Thyroid gland (tissue), 4 donors: ENCODE results near the gene SHISA5. TPM values are rescaled to one million over a fixed set of nuclear protein-coding genes. Genes with fewer than 3 reads are reported as not detected.

Source experiments
- DNase-seq, 2 donors: peaks; one replicate each; pipeline ENCODE4 v3.0.0-alpha.2; 2019
- H3K27ac ChIP-seq, 3 donors: fragments of 200-600 bp; sonication (generic); 1 replicate in 2 of 3; 2 replicates in 1 of 3; pipeline ENCODE4 v1.5.1; 2016 to 2019; ENCODE audit warnings: mild to moderate bottlenecking in 1 of 3, moderate library complexity in 1 of 3
- H3K27me3 ChIP-seq: fragments of 200-600 bp; sonication (generic); one replicate; pipeline ENCODE4 v1.5.1; 2019
- H3K36me3 ChIP-seq, 2 donors: fragments of 200-600 bp; sonication (generic); one replicate each; pipeline ENCODE4 v1.5.1; 2016 to 2019
- H3K4me1 ChIP-seq, 2 donors: fragments of 200-600 bp; sonication (generic); one replicate each; pipeline ENCODE4 v1.5.1; 2017 to 2019
- H3K4me3 ChIP-seq, 3 donors: fragments of 200-600 bp; sonication (generic); replicated peaks in 1 of 3; 1 replicate in 2 of 3; 2 replicates in 1 of 3; pipeline ENCODE4 v1.5.1; 2016; ENCODE audit warnings: mild to moderate bottlenecking in 1 of 3
- H3K9me3 ChIP-seq: fragments of 200-600 bp; sonication (generic); one replicate; pipeline ENCODE4 v1.5.1; 2017
- CTCF ChIP-seq, 6 experiments: fragments of 200-600 bp in 3 of 6; fragments of 450-650 bp in 3 of 6; sonication (generic) in 3 of 6; IDR thresholded peaks; one replicate each; pipeline ENCODE4 v1.5.1; 2016 to 2019; ENCODE audit warnings: antibody characterized with exemption in 6 of 6, mild to moderate bottlenecking in 2 of 6, inconsistent platforms in 1 of 6, moderate library complexity in 1 of 6
- POLR2A ChIP-seq, 2 donors: fragments of 450-650 bp; IDR thresholded peaks; one replicate each; pipeline ENCODE4 v1.6.1; 2017; ENCODE audit warnings: antibody characterized with exemption in 2 of 2, mild to moderate bottlenecking in 2 of 2, moderate library complexity in 1 of 2
- WGBS, 2 donors: methylation state at CpG; one replicate each; pipeline ENCODE4 v1.1.5; 2017; 5-methylcytosine and 5-hydroxymethylcytosine counted together
- intact Hi-C: fragments of 100-400 bp; cut with DNase I; formaldehyde crosslinking; loops from one replicate; pipeline ENCODE4 v1.15.1; 2023
- total RNA-seq, 4 donors: library from RNA; depleted of rRNA; stranded (reverse); fragments of >200 nt; gene quantifications; one replicate each; pipeline ENCODE4 v1.2.3, GENCODE V29; 2016

Gene SHISA5
- total RNA-seq, 4 donors from 2014 or later, result 100.0 to 120 (median 109) TPM

- intact Hi-C loops, result no loop called here
- no peak for TF ChIP-seq CTCF (IDR thresholded peaks at IDR 0.05)
- TF ChIP-seq POLR2A (IDR thresholded peaks at IDR 0.05), result no peak
Observed at GRCh38 chr3:48524970-48525369, 21.0 kb upstream of the SHISA5 start.

DNA sequence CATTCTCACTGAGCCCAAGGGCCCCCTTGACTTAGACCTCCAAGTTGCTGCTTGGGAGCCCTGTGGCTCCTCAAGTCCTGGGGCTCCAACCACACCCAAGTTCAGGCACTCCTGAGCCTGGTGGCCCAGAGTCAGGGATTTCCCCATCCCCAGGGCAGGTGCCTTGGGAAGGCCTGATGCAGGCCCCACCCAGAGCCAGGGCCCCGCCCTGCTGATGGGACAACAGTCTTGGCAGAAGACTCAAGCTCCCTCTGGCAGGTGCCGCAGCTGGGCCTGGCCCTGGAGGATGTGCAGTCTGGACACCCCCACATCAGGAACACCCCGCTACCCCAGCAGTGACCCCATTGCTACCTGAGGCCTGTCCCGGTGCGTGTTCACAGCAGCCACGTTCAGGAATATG lies 17.7 kb upstream of the SHISA5 start:
- H3K4me3 ChIP-seq, result no peak overlapping the region

More at GRCh38 chr3:48524970-48525369, 21.0 kb upstream of the SHISA5 start:
- WGBS, 2 donors, result 87 to 91% methylated on average over 7 to 9 of the region's 9 CpGs
- Histone ChIP-seq H3K27me3 (no peaks in the 10 kb centered on the region), H3K36me3 (no peaks in the 10 kb centered on the region), H3K9me3 (no peaks in the 10 kb centered on the region), H3K4me3 (no peak overlapping the region), H3K27ac (no peak overlapping the region), H3K4me1 (no peaks in the 10 kb centered on the region)
- no peak for DNase-seq

GRCh38 chr3:48519277-48519643 lies 15.3 kb upstream of the SHISA5 start:
- Histone ChIP-seq H3K36me3 (no peaks in the 10 kb centered on the region), H3K4me3 (no peak overlapping the region), H3K9me3 (no peaks in the 10 kb centered on the region), H3K27ac (no peak overlapping the region), H3K27me3 (no peaks in the 10 kb centered on the region), H3K4me1 (peaks cover 0 to 8% of the 10 kb centered on the region in 2 donors)
- DNase-seq, result peak in 1 of 2 donors; percentile 32
- TF ChIP-seq CTCF (IDR thresholded peaks at IDR 0.05) (no peak), POLR2A (IDR thresholded peaks at IDR 0.05) (no peak)
- intact Hi-C loops, result no loop called here
- WGBS, 2 donors, result 50 to 74% methylated on average over 9 of the region's 9 CpGs

More for the DNA sequence above, 17.7 kb upstream of the SHISA5 start:
- intact Hi-C loops, result no loop called here
- 93 to 95% methylated on average over 5 to 6 of the region's 6 CpGs for WGBS, 2 donors
- H3K27ac ChIP-seq, result no peak overlapping the region
- H3K9me3 ChIP-seq, result no peaks in the 10 kb centered on the region
- TF ChIP-seq POLR2A (IDR thresholded peaks at IDR 0.05), result no peak
- no peak for TF ChIP-seq CTCF (IDR thresholded peaks at IDR 0.05)
- no peaks in the 10 kb centered on the region for H3K27me3 ChIP-seq
- no peaks in the 10 kb centered on the region for H3K36me3 ChIP-seq
- DNase-seq, result no peak
- peaks cover 0 to 8% of the 10 kb centered on the region in 2 donors for H3K4me1 ChIP-seq

DNA sequence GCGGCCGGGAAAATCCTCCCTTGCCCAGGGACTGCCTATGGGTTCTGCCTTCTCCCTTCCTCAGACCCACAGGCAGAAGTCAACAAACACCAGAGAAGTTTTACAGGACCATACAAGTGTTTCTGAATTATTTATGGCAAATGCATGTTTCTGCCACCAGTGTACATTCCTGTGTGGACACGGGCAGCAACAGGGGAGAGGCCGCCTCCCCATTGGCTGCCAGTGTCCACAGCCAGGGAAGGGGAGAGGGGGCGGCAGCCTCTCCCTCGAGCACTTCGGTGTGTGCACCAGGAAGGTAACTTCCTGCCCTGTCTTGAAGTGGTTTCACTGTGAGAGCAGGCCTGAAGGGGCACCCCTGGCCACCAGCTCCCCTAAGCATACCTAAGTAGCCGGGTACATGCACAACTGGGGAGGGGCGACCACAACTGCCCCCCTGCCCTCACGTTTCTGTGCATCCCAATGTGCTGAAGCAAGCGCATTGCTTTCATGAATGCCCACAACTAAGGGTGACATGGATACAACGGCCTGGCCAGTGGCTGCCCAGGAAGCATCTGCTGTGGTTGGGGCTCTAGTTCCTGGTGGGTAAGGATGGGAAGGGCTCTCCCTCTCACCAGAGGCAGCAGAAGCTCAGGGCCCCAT lies 14.8 kb upstream of the SHISA5 start:
- no peak overlapping the region for H3K27ac ChIP-seq

More for the DNA sequence above, 14.8 kb upstream of the SHISA5 start:
- Histone ChIP-seq H3K9me3 (no peaks in the 10 kb centered on the region), H3K27me3 (no peaks in the 10 kb centered on the region), H3K4me1 (peaks cover 0 to 8% of the 10 kb centered on the region in 2 donors), H3K4me3 (no peak overlapping the region), H3K36me3 (no peaks in the 10 kb centered on the region)
- 71 to 87% methylated on average over 6 to 10 of the region's 12 CpGs for WGBS, 2 donors
- TF ChIP-seq CTCF (IDR thresholded peaks at IDR 0.05) (no peak), POLR2A (IDR thresholded peaks at IDR 0.05) (no peak)
- intact Hi-C loops, result no loop called here
- DNase-seq, result no peak
